GM19463 (cell line): Measurements from ENCODE around the gene HOXA10.
A peak's percentile ranks its signal among the peaks of the same experiment; 100 is the strongest.

Experiments
- ATAC-seq: cut with Tn5 transposase; IDR thresholded peaks from one replicate; pipeline ENCODE4 v1.9.1; 2021; ENCODE audit warnings: mild to moderate bottlenecking, moderate library complexity; ENCODE audit not compliant: unreplicated experiment

Gene HOXA10

GRCh38 chr7:27157702-27158431, 16.3 kb downstream of the HOXA10 start:
- ATAC-seq: no peak

- ATAC-seq: no peak
Observed at GRCh38 chr7:27156916-27157701, 17.0 kb downstream of the HOXA10 start.

- no peak for ATAC-seq
Observed at GRCh38 chr7:27156508-27156898, 17.6 kb downstream of the HOXA10 start, which contains the start of gene HOXA7. Gene HOXA7, minus strand, starts transcription at chr7:27156675. Its CDS starts 130 bp downstream, at chr7:27156545.

GRCh38 chr7:27155816-27156507, 18.2 kb downstream of the HOXA10 start:
- ATAC-seq: no peak

GRCh38 chr7:27154901-27155815, 19.0 kb downstream of the HOXA10 start:
- no peak for ATAC-seq

GRCh38 chr7:27154369-27154768, 19.8 kb downstream of the HOXA10 start:
- no peak for ATAC-seq

GRCh38 chr7:27153526-27153925, 20.6 kb downstream of the HOXA10 start:
- no peak for ATAC-seq

GRCh38 chr7:27152816-27153442, 21.2 kb downstream of the HOXA10 start:
- ATAC-seq: no peak

GRCh38 chr7:27151931-27152815, 21.9 kb downstream of the HOXA10 start, which contains the start of gene HOXA3:
Gene HOXA3, minus strand, starts transcription at chr7:27152583. Its CDS starts 41,943 bp downstream, at chr7:27110640.
- no peak for ATAC-seq

GRCh38 chr7:27151341-27151930, 22.7 kb downstream of the HOXA10 start:
- no peak for ATAC-seq

- peak; percentile 91 for ATAC-seq
Observed at GRCh38 chr7:27150568-27151340, 23.4 kb downstream of the HOXA10 start.

- ATAC-seq: no peak
Observed at GRCh38 chr7:27149842-27150567, 24.1 kb downstream of the HOXA10 start.

- no peak for ATAC-seq
Observed at GRCh38 chr7:27148756-27149641, 25.1 kb downstream of the HOXA10 start.

- no peak for ATAC-seq
Observed at GRCh38 chr7:27148031-27148755, 25.9 kb downstream of the HOXA10 start.

GRCh38 chr7:27147199-27148030, 26.7 kb downstream of the HOXA10 start, which contains the start of gene HOXA6:
Gene HOXA6, minus strand, starts transcription at chr7:27147774. Its CDS starts 25 bp downstream, at chr7:27147749.
- ATAC-seq: no peak
